Measurements from ENCODE around the gene BRCC3.

The BRCC3 gene

DNA sequence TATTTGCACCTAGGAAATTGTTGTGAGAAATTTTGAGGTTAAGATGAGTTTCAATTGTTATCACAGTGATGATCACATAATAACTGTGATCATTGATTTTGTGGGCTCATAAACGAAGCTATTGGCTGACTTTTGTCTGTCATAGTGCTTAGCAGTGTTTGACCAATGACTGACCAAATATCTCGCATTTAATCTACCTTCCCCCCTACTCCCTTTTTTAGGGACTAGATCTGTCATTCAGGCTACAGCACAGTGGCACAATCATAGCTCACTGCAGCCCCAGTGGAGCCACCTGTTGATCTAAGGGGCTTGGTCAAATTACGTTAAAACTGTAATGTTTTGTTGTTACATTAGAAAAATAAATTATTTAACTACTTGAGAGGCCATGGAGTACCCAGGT, 43.2 kb upstream of the BRCC3 start:
- peak overlapping the region; percentile 92 for H3K27ac ChIP-seq
- TF ChIP-seq, protein P1, sequence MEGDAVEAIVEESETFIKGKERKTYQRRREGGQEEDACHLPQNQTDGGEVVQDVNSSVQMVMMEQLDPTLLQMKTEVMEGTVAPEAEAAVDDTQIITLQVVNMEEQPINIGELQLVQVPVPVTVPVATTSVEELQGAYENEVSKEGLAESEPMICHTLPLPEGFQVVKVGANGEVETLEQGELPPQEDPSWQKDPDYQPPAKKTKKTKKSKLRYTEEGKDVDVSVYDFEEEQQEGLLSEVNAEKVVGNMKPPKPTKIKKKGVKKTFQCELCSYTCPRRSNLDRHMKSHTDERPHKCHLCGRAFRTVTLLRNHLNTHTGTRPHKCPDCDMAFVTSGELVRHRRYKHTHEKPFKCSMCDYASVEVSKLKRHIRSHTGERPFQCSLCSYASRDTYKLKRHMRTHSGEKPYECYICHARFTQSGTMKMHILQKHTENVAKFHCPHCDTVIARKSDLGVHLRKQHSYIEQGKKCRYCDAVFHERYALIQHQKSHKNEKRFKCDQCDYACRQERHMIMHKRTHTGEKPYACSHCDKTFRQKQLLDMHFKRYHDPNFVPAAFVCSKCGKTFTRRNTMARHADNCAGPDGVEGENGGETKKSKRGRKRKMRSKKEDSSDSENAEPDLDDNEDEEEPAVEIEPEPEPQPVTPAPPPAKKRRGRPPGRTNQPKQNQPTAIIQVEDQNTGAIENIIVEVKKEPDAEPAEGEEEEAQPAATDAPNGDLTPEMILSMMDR (conservative IDR thresholded peaks at IDR 0.05) = no peak

DNA sequence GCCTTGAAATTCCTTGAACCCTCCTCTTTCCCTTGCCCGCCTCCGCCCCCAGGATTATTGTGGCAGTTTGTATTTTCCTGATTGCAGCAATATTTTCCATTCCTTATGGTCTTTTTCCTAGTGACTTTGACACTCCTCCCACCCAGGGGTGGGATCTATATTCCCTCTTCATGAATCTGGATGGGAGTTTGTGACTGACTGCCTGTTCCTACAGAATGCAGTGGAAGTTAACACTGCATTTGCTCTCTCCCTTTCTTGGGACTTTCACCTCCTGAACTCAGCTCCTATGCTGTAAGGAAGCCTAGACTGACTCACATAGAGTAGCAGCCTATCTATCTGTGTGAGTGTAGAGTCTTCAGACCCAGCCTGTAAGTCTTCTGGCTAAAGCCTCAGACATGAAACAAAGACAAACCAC, 42.4 kb upstream of the BRCC3 start:
- TF ChIP-seq, protein P1 (conservative IDR thresholded peaks at IDR 0.05) = no peak
- peak overlapping the region; percentile 92 for H3K27ac ChIP-seq

DNA sequence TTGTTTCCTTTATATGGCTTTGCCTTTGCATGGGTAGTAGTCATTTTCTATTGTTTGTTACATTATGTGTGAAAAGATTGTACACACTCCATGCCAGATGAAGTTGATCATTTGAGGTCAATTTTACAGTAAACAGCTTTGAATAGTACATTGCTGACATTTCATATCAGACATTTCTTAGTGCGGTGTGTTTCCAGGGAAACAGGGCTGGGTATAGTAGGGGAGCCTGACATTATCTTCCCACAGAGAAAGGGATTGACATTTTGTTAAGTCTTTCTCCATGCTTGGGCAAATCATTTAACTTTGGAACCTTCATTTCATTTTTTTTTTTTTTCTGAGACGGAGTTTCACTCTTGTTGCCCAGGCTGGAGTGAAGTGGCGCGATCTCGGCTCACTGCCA, 39.7 kb upstream of the BRCC3 start:
- H3K27ac ChIP-seq = no peak overlapping the region
- TF ChIP-seq, protein P1 (conservative IDR thresholded peaks at IDR 0.05) = no peak

DNA sequence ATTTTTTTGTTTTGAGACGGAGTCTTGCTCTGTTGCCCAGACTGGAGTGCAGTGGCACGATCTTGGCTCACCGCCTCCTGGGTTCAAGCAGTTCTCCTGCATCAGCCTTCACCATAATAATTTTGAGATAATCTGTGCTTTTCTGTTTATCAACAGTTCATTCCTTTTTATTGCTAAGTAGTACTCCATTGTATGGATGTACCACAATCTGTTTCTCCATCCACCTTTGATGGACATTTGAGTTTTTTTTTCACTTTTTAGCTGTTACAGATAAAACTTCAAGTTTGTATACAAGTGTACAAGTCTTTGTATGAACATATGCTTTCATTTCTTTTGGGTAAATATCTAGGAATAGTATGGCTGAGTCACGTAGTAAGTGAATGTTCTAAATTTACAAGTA, 35.6 kb upstream of the BRCC3 start:
- TF ChIP-seq, protein P1 (conservative IDR thresholded peaks at IDR 0.05) = no peak
- no peak overlapping the region for H3K27ac ChIP-seq

DNA sequence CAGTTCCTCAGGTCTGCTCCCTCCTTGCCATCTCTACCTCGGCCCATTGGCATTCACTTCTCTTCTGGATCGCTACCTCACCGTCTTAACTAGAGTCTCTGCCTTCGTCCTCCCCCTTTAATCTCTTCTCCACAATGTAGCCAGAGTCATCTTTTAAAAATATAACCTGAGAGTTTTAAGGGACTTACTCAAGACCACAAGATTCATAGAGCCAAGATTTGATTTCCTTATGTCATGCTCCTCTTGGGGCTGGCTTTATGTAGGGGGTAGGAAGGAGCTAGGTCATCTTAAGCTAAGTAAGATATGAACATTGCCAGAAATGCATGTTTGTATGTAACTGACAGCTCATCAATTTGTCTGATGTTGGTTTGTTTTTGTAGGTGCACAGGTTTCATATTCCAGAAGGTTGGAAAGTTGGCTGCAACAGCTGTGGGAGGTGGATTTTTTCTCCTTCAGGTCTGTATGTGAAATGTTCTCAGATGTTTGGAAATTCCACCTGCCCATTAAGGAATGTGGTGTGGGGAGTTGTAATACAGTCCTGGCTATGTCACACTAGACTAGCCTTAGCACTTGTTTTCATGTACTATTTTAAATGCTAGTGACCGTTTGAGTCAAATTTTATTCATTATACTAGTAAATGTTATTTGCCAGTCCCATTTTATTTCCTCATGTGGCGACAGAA, 25.0 kb upstream of the BRCC3 start:
- TF ChIP-seq, protein P1 (conservative IDR thresholded peaks at IDR 0.05) = no peak
- no peak overlapping the region for H3K27ac ChIP-seq

DNA sequence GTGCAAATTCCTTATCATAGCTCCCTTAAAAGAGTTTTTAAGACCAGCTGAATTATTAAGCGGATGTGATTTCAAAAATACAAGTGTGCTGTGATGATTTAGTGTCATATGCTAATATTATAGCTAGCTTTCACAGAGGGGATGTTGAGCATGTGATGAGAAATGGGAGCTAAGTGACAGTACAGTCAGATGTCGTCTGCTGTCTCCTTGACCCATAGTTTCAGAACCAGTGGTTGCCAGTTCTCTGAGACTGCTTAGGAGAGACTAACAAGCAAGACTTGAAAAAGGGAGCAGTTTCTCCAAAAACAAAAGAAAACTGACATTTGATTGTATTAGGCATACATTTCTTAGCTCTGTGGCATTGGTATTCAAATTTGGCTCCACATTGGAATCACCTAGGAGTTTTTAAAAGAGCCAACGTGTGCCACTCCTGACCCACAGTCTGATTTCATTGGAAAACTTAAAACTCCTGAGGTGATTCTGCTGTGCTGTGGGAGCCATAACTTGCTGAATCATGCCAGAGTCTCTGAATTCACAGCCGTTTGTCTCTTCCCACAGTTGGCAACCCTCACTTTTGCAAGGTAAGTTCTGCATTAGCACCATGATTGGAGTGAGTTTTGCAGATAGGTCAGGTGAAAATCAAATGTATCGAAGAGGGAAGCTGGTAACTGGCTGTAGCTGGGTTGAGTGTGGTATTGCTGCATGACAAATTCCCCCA, 24.3 kb upstream of the BRCC3 start:
- no peak overlapping the region for H3K27ac ChIP-seq
- TF ChIP-seq, protein P1 (conservative IDR thresholded peaks at IDR 0.05) = no peak

DNA sequence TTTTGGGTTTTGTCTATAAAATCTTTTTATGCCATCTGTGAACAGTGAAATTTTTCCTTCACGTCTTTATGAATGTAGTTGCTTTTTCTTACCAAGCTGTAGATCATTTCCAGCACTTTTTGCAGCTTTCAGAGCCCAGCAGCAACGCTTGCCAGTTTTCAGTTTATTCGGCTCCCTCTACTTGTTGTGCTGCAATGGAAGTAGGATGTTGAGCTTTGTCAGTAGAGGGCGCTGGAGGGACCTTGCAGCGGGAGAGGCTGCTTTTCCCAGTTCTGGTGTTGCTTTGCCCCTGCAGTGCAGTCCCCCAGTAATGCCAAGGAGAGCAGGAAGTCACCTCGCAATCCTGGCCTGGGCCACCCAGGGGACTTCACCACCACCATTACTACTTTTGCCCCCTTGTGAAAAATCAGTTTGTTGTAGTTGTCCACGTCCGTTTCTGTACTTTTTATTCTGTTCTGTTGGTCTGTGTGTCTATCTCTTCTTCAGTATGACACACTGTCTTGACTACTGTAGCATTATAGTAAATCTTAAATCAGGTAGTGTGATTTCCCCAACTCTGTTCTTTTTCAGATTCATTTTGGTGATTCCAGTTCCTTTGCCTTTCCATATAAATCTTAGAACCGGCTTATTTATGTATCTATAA, 22.2 kb upstream of the BRCC3 start:
- H3K27ac ChIP-seq = no peak overlapping the region
- TF ChIP-seq, protein P1 (conservative IDR thresholded peaks at IDR 0.05) = peak; percentile 50

All from VCaP (cell line).